Astrocyte (in vitro differentiated cells and primary cell): Measurements from ENCODE around the gene SLC16A12. TPM values are rescaled to one million over a fixed set of nuclear protein-coding genes. Genes with fewer than 3 reads are reported as not detected.

Experiments
- DNase-seq: peaks from one replicate; pipeline ENCODE4 v3.0.0-alpha.2; 2010; ENCODE audit warnings: low read depth
- FAIRE-seq: peaks from 2 replicates; lab custom pipeline; 2011; peaks lifted over from hg19 to GRCh38; lab: Jason Lieb, UNC
- H2AFZ ChIP-seq: 2 replicates; pipeline ENCODE4 v1.6.0; 2012; ENCODE audit warnings: low read depth, low read length, inconsistent platforms
- H3K27ac ChIP-seq: 2 replicates; pipeline ENCODE4 v1.5.1; 2011; ENCODE audit warnings: low read depth, low read length, inconsistent platforms
- H3K27me3 ChIP-seq: 2 replicates; pipeline ENCODE4 v1.6.0; 2011; ENCODE audit warnings: low read length, inconsistent platforms; ENCODE audit not compliant: insufficient read depth
- H3K36me3 ChIP-seq: 2 replicates; pipeline ENCODE4 v1.5.1; 2011; ENCODE audit warnings: low read length, inconsistent platforms; ENCODE audit not compliant: insufficient read depth
- H3K4me1 ChIP-seq: 2 replicates; pipeline ENCODE4 v1.5.1; 2011; ENCODE audit warnings: low read length, inconsistent platforms; ENCODE audit not compliant: insufficient read depth
- H3K4me2 ChIP-seq: 2 replicates; pipeline ENCODE4 v1.6.0; 2012; ENCODE audit warnings: low read length, inconsistent platforms
- H3K4me3 ChIP-seq: 2 replicates; pipeline ENCODE4 v1.5.1; 2011; ENCODE audit warnings: low read depth, mild to moderate bottlenecking, low read length, inconsistent platforms; ENCODE audit not compliant: insufficient read depth
- H3K79me2 ChIP-seq: 2 replicates; pipeline ENCODE4 v1.6.0; 2012; ENCODE audit warnings: mild to moderate bottlenecking, low read length, inconsistent platforms; ENCODE audit not compliant: insufficient read depth
- H3K9ac ChIP-seq: 2 replicates; pipeline ENCODE4 v1.6.0; 2012; ENCODE audit warnings: mild to moderate bottlenecking, low read length, inconsistent platforms
- H3K9me3 ChIP-seq: 2 replicates; pipeline ENCODE4 v1.5.1; 2012; ENCODE audit warnings: low read depth, mild to moderate bottlenecking, low read length, inconsistent platforms; ENCODE audit not compliant: insufficient read depth
- H4K20me1 ChIP-seq: 2 replicates; pipeline ENCODE4 v1.6.0; 2012; ENCODE audit warnings: low read length, inconsistent platforms; ENCODE audit not compliant: insufficient read depth
- H3K27ac Mint-ChIP-seq: one replicate; pipeline ENCODE4 v1.8.0; 2021; ENCODE audit warnings: mild to moderate bottlenecking, mixed read lengths; ENCODE audit not compliant: unreplicated experiment
- H3K27me3 Mint-ChIP-seq: one replicate; pipeline ENCODE4 v1.8.0; 2021; ENCODE audit warnings: low read depth, mixed read lengths; ENCODE audit not compliant: unreplicated experiment
- H3K36me3 Mint-ChIP-seq: one replicate; pipeline ENCODE4 v1.8.0; 2021; ENCODE audit warnings: low read depth, mixed read lengths; ENCODE audit not compliant: unreplicated experiment
- H3K4me1 Mint-ChIP-seq: one replicate; pipeline ENCODE4 v1.8.0; 2021; ENCODE audit warnings: low read depth, mixed read lengths; ENCODE audit not compliant: unreplicated experiment
- H3K4me3 Mint-ChIP-seq: one replicate; pipeline ENCODE4 v1.8.0; 2021; ENCODE audit warnings: mild to moderate bottlenecking, moderate library complexity, mixed read lengths; ENCODE audit not compliant: unreplicated experiment
- H3K9me3 Mint-ChIP-seq: one replicate; pipeline ENCODE4 v1.8.0; 2021; ENCODE audit warnings: mild to moderate bottlenecking, mixed read lengths; ENCODE audit not compliant: unreplicated experiment
- CTCF ChIP-seq: IDR thresholded peaks from 2 replicates; pipeline ENCODE4 v1.5.1; 2011; ENCODE audit warnings: low read depth, mild to moderate bottlenecking, inconsistent platforms, low read length, moderate library complexity; ENCODE audit not compliant: insufficient read depth
- EZH2 ChIP-seq: IDR thresholded peaks from 2 replicates; pipeline ENCODE4 v1.6.1; 2012; ENCODE audit warnings: mild to moderate bottlenecking, low read length, inconsistent platforms; ENCODE audit not compliant: insufficient read depth
- total RNA-seq: library from RNA; stranded (reverse); gene quantifications from 2 replicates; pipeline ENCODE4 v1.2.1, GENCODE V29; 2021

Gene SLC16A12
- total RNA-seq, 1 donor from 2014 or later, result 0.59 TPM

DNA sequence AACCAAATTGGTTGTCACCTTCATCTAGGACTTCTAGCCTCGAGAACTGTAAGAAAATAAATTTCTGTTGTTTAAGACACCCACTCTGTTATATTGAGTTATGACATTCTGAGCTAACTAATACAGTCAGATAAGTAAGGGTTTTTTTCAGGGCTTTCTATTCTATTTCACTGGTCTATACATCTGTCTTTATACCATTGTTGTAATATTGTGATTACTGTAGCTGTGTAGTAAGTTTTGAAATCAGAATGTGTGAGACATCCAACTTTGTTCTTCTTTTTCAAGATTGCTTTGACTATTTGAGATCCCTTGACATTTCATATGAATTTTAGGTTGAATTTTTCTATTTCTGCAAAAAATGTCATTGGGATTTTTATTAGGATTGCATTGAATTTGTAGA, 135.4 kb downstream of the SLC16A12 start:
- H3K79me2 ChIP-seq, result no peaks in the 10 kb centered on the region
- Mint-ChIP-seq H3K27me3 (no peaks in the 10 kb centered on the region), H3K36me3 (peaks cover 37% of the 10 kb centered on the region), H3K4me3 (peak overlapping the region; percentile 83), H3K27ac (no peak overlapping the region), H3K9me3 (no peaks in the 10 kb centered on the region), H3K4me1 (peaks cover 44% of the 10 kb centered on the region)
- no peaks in the 10 kb centered on the region for H3K4me1 ChIP-seq
- no peak overlapping the region for H3K4me2 ChIP-seq
- H4K20me1 ChIP-seq, result no peaks in the 10 kb centered on the region
- no peaks in the 10 kb centered on the region for H3K36me3 ChIP-seq
- FAIRE-seq, result no peak
- H3K27ac ChIP-seq, result no peak overlapping the region
- no peaks in the 10 kb centered on the region for H3K9me3 ChIP-seq
- DNase-seq, result no peak
- TF ChIP-seq EZH2, result no peak
- H3K27me3 ChIP-seq, result no peaks in the 10 kb centered on the region
- no peak overlapping the region for H3K9ac ChIP-seq
- no peak overlapping the region for H3K4me3 ChIP-seq
- H2AFZ ChIP-seq, result no peak overlapping the region

DNA sequence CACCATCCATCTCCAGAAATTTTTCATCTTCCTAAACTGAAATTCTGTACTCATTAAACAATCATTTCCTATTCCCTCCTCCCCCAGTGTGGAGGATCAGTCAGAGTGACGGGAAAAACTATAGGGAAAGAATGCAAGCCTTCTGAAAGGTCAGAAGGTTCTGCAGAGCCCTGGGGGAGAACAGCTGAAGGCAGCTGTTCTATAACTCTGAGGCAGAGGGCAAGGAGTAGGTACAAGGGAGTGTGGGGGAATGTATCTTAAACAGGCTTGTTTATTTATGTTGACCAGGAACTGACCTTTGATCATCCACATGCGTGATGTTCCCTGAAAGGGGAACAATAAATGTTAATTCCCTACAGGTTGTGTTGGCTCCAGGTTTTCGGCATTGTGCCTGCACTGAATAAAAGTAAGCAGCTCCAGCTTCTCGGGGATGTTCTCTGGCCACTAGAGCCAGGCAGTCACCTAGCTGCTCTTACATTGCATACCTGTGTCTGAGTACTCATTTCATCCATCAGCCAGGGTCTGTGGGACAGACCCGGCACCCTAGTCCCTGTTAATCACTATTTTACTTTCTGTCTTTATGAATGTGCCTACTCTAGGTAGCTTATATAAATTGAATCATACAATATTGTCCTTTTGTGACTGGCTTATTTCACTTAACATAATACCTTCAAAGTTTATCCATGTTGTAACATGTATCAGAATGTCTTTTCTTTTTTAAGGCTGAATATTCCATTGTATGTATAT, 137.2 kb downstream of the SLC16A12 start:
- Mint-ChIP-seq H3K4me3 (peak overlapping the region; percentile 83), H3K4me1 (peaks cover 32% of the 10 kb centered on the region), H3K27me3 (no peaks in the 10 kb centered on the region), H3K36me3 (peaks cover 27% of the 10 kb centered on the region), H3K9me3 (no peaks in the 10 kb centered on the region), H3K27ac (no peak overlapping the region)
- TF ChIP-seq EZH2 (no peak), CTCF (no peak)
- Histone ChIP-seq H4K20me1 (no peaks in the 10 kb centered on the region), H3K4me3 (no peak overlapping the region), H3K9me3 (no peaks in the 10 kb centered on the region), H3K4me2 (no peak overlapping the region), H3K27ac (no peak overlapping the region), H3K9ac (no peak overlapping the region), H3K27me3 (no peaks in the 10 kb centered on the region), H3K4me1 (peaks cover under 1% of the 10 kb centered on the region), H3K36me3 (no peaks in the 10 kb centered on the region), H3K79me2 (no peaks in the 10 kb centered on the region), H2AFZ (no peak overlapping the region)
- DNase-seq, result no peak
- no peak for FAIRE-seq

DNA sequence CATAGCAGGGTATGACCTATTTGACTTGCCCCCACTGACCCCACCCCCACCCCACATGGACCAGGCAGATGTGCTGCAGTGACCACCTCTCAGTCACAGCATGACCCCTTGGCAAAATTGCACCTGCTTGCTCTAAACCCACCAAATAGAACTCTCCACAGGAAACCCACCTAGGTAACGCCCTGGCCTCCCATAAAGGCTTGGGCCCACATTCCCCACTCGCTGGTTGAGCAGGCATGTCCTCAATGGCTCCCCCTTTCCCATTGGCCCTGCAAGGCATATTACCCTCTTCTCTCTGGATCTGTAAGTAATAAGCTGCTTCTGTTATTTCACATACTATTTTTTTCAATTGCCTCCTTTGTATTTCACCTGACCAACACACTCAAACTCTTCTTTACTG, 140.3 kb downstream of the SLC16A12 start:
- FAIRE-seq, result no peak

More for the DNA sequence above, 140.3 kb downstream of the SLC16A12 start:
- no peak for DNase-seq
- H3K4me3 ChIP-seq, result no peak overlapping the region
- H3K27me3 ChIP-seq, result no peaks in the 10 kb centered on the region
- no peaks in the 10 kb centered on the region for H3K9me3 ChIP-seq
- H2AFZ ChIP-seq, result no peak overlapping the region
- peaks cover 21% of the 10 kb centered on the region for H3K36me3 Mint-ChIP-seq
- peaks cover 11% of the 10 kb centered on the region for H3K4me1 ChIP-seq
- no peaks in the 10 kb centered on the region for H3K9me3 Mint-ChIP-seq
- H3K4me2 ChIP-seq, result no peak overlapping the region
- H3K36me3 ChIP-seq, result no peaks in the 10 kb centered on the region
- H3K79me2 ChIP-seq, result no peaks in the 10 kb centered on the region
- no peak for TF ChIP-seq EZH2
- no peak for TF ChIP-seq CTCF
- H3K27ac Mint-ChIP-seq, result peak overlapping the region; percentile 88
- peak overlapping the region; percentile 96 for H3K4me3 Mint-ChIP-seq
- H3K27me3 Mint-ChIP-seq, result no peaks in the 10 kb centered on the region
- H4K20me1 ChIP-seq, result no peaks in the 10 kb centered on the region
- H3K9ac ChIP-seq, result no peak overlapping the region
- H3K4me1 Mint-ChIP-seq, result peaks cover 30% of the 10 kb centered on the region
- H3K27ac ChIP-seq, result no peak overlapping the region
